Trophoblast cell (in vitro differentiated cells and primary cell): ENCODE data around the gene CWC27.

Experiments used
- DNase-seq, 2 donors: peaks; one replicate each; pipeline ENCODE4 v3.0.0-alpha.2; 2016
- H2AFZ ChIP-seq: 2 replicates; pipeline ENCODE4 v1.6.1; 2013; ENCODE audit warnings: low read length, moderate library complexity, mild to moderate bottlenecking; ENCODE audit not compliant: insufficient read depth, poor library complexity
- H2AK5ac ChIP-seq: 2 replicates; pipeline ENCODE4 v1.6.1; 2013; ENCODE audit warnings: mild to moderate bottlenecking, low read length
- H2BK120ac ChIP-seq: 2 replicates; pipeline ENCODE4 v1.6.1; 2013; ENCODE audit warnings: low read length, mild to moderate bottlenecking, moderate library complexity; ENCODE audit not compliant: insufficient read depth, poor library complexity
- H2BK12ac ChIP-seq: 2 replicates; pipeline ENCODE4 v1.6.1; 2013; ENCODE audit warnings: mild to moderate bottlenecking, low read length, moderate library complexity
- H2BK5ac ChIP-seq: 2 replicates; pipeline ENCODE4 v1.6.1; 2013; ENCODE audit warnings: low read length, low read depth, moderate library complexity, mild to moderate bottlenecking; ENCODE audit not compliant: poor library complexity
- H3K14ac ChIP-seq: 2 replicates; pipeline ENCODE4 v1.6.1; 2013; ENCODE audit warnings: mild to moderate bottlenecking, low read length
- H3K18ac ChIP-seq: 2 replicates; pipeline ENCODE4 v1.6.1; 2013; ENCODE audit warnings: mild to moderate bottlenecking, low read length
- H3K23ac ChIP-seq: 2 replicates; pipeline ENCODE4 v1.6.1; 2013; ENCODE audit warnings: low read length
- H3K27ac ChIP-seq: 2 replicates; pipeline ENCODE4 v1.5.1; 2013; ENCODE audit warnings: low read depth, mild to moderate bottlenecking, inconsistent platforms, low read length, moderate library complexity
- H3K27me3 ChIP-seq: 2 replicates; pipeline ENCODE4 v1.6.1; 2013; ENCODE audit warnings: inconsistent platforms, mild to moderate bottlenecking, low read length, moderate library complexity; ENCODE audit not compliant: insufficient read depth
- H3K36me3 ChIP-seq, 2 experiments: 1 replicate in 1 of 2; 2 replicates in 1 of 2; pipeline ENCODE4 v1.6.1; 2013; ENCODE audit warnings: low read length in 2 of 2, mild to moderate bottlenecking in 2 of 2, moderate library complexity in 1 of 2; ENCODE audit not compliant: insufficient read depth in 2 of 2, control insufficient read depth in 1 of 2
- H3K4ac ChIP-seq: 2 replicates; pipeline ENCODE4 v1.6.1; 2013; ENCODE audit warnings: low read depth, mild to moderate bottlenecking, low read length, moderate library complexity
- H3K4me1 ChIP-seq, 2 experiments: 1 replicate in 1 of 2; 2 replicates in 1 of 2; pipeline ENCODE4 v1.6.1; 2013; ENCODE audit warnings: low read length in 2 of 2, mild to moderate bottlenecking in 2 of 2, moderate library complexity in 1 of 2; ENCODE audit not compliant: insufficient read depth in 2 of 2, control insufficient read depth in 1 of 2
- H3K4me2 ChIP-seq: 2 replicates; pipeline ENCODE4 v1.6.1; 2013; ENCODE audit warnings: inconsistent platforms, mild to moderate bottlenecking, low read length, moderate library complexity
- H3K4me3 ChIP-seq: 2 replicates; pipeline ENCODE4 v1.5.1; 2013; ENCODE audit warnings: mild to moderate bottlenecking, low read depth, low read length, inconsistent platforms
- H3K79me1 ChIP-seq: one replicate; pipeline ENCODE4 v1.6.1; 2013; ENCODE audit warnings: low read length
- H3K79me2 ChIP-seq: 2 replicates; pipeline ENCODE4 v1.6.1; 2013; ENCODE audit warnings: low read length, mild to moderate bottlenecking; ENCODE audit not compliant: control insufficient read depth, insufficient read depth, poor library complexity
- H3K9ac ChIP-seq: 2 replicates; pipeline ENCODE4 v1.6.1; 2013; ENCODE audit warnings: mild to moderate bottlenecking, low read length
- H3K9me3 ChIP-seq: 2 replicates; pipeline ENCODE4 v1.6.1; 2013; ENCODE audit warnings: low read depth, mild to moderate bottlenecking, control low read depth, inconsistent platforms, low read length; ENCODE audit not compliant: insufficient read depth
- H4K12ac ChIP-seq: 2 replicates; pipeline ENCODE4 v1.6.1; 2013; ENCODE audit warnings: low read depth, mild to moderate bottlenecking, low read length, moderate library complexity
- H4K8ac ChIP-seq: 2 replicates; pipeline ENCODE4 v1.6.1; 2013; ENCODE audit warnings: low read depth, mild to moderate bottlenecking, low read length, moderate library complexity
- H4K91ac ChIP-seq: one replicate; pipeline ENCODE4 v1.6.1; 2013; ENCODE audit warnings: low read depth, mild to moderate bottlenecking, low read length, moderate library complexity
- WGBS: extraction: QIAGEN DNeasy Blood & Tissue Kit; methylation state at CpG from one replicate; pipeline ENCODE4 v1.1.7; 2013; ENCODE audit warnings: missing lambda C conversion rate; ENCODE audit not compliant: insufficient read length, insufficient coverage; ENCODE audit errors: extremely low coverage; 5-methylcytosine and 5-hydroxymethylcytosine counted together

CWC27 gene

DNA sequence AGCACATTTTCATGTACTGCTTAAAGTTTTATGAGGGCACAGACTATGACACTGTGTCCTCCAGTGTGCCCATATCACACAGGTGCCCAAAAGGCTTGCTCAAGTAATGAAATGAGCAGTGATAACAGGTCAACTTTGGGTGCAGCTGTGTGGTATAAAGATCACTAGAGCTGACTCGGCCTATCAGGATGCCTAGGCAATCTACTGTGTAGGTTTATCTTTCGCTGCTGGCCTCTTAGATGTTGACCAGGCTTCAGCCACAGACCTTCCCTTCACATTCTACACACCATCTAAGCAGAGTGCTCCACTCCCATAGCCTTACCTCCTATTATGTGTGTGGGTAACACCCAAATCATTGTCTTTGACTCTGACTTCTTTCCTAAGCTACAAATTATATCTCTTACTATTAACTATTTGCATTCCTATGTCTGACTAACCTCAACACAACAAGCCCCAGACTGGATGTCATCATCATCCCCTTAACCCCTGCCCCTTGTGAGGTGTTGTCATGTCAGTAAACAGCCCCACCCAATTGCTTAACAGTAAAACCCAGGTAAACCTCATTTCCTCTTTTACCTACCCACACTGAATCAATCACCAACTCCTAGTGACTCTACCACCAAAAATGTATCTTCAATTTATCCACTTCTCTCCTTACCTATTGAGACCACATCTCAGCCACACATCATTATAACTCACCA, 2.8 kb upstream of the CWC27 start:
- H3K79me2 ChIP-seq: peaks cover 7% of the 10 kb centered on the region
- H3K4ac ChIP-seq: no peak overlapping the region
- no peak overlapping the region for H4K8ac ChIP-seq
- peak overlapping the region; percentile 25 for H3K18ac ChIP-seq
- no peak overlapping the region for H2AK5ac ChIP-seq
- H2BK120ac ChIP-seq: no peak overlapping the region
- H4K12ac ChIP-seq: no peak overlapping the region
- H2BK12ac ChIP-seq: no peak overlapping the region
- no peak overlapping the region for H2AFZ ChIP-seq
- no peak overlapping the region for H2BK5ac ChIP-seq
- H3K27me3 ChIP-seq: no peaks in the 10 kb centered on the region
- no peak overlapping the region for H4K91ac ChIP-seq
- no peaks in the 10 kb centered on the region for H3K9me3 ChIP-seq
- H3K14ac ChIP-seq: no peak overlapping the region
- no peak overlapping the region for H3K27ac ChIP-seq
- no peak overlapping the region for H3K4me3 ChIP-seq
- no peak overlapping the region for H3K4me2 ChIP-seq
- no peak overlapping the region for H3K9ac ChIP-seq
- peaks cover 3 to 9% of the 10 kb centered on the region in 2 experiments for H3K36me3 ChIP-seq
- peaks cover 4 to 6% of the 10 kb centered on the region in 2 experiments for H3K4me1 ChIP-seq
- WGBS: no CpG with 5 or more reads among the region's 2 CpGs
- H3K79me1 ChIP-seq: peaks cover 6% of the 10 kb centered on the region
- no peak overlapping the region for H3K23ac ChIP-seq
- no peak for DNase-seq

DNA sequence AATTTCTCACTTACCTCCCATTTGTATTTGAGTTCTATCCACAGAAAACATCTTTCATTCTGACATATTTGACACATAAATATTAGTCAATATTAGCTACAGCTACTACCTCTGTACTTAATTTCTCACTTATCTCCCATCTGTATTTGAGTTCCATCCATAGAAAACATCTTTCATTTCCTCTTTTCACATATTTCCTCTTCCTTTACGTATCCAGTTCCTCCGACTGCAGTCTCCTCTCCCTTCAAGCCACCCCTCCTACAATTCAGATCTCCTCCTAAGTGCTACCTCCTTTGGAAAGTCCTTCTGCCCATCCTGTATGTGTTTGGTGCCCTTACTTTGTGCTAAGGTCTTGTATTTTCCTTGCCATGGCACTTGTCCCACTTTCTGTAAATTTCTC, 1.8 kb upstream of the CWC27 start:
- Histone ChIP-seq H2BK5ac (no peak overlapping the region), H3K18ac (no peak overlapping the region), H3K79me2 (peaks cover 7% of the 10 kb centered on the region), H3K4me1 (peaks cover 4 to 6% of the 10 kb centered on the region in 2 experiments), H4K12ac (no peak overlapping the region), H4K8ac (no peak overlapping the region), H3K23ac (peak overlapping the region; percentile 99), H2BK120ac (no peak overlapping the region), H2AK5ac (no peak overlapping the region), H3K4me2 (peak overlapping the region; percentile 72), H3K36me3 (peaks cover 3 to 9% of the 10 kb centered on the region in 2 experiments), H3K79me1 (peaks cover 6% of the 10 kb centered on the region), H2AFZ (no peak overlapping the region), H3K9ac (peak overlapping the region; percentile 11), H4K91ac (no peak overlapping the region), H3K4ac (peak overlapping the region; percentile 80), H3K27ac (no peak overlapping the region), H2BK12ac (peak overlapping the region; percentile 30), H3K14ac (no peak overlapping the region), H3K4me3 (no peak overlapping the region), H3K27me3 (no peaks in the 10 kb centered on the region), H3K9me3 (no peaks in the 10 kb centered on the region)
- no peak for DNase-seq
- 100% methylated on average over 2 of the region's 2 CpGs for WGBS

DNA sequence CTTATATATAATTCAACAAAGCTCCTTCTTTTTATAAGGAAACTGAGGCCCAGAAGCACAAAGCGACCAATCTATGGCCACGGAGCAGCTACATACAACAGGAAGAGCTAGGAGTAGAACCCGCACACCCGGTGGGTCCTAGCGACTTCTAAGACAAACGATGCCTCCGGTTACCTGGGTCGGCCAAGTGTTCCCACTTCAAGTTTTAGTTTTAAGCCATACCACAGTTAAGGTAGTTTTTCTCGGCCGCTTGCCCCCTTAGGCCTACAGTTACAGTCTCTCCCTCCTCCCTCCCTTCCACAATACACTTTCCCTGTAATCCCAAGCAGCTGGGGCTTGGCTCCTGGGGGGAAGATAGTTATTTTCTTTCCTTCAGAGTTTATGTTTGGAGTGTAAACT, 772 bp upstream of the CWC27 start:
- H2AFZ ChIP-seq: peak overlapping the region; percentile 58
- H3K4ac ChIP-seq: peak overlapping the region; percentile 80
- peak overlapping the region; percentile 63 for H3K18ac ChIP-seq
- H3K27me3 ChIP-seq: no peaks in the 10 kb centered on the region
- H3K23ac ChIP-seq: no peak overlapping the region
- no peak overlapping the region for H2BK5ac ChIP-seq
- peaks cover 4 to 6% of the 10 kb centered on the region in 2 experiments for H3K4me1 ChIP-seq
- peak overlapping the region; percentile 85 for H3K4me3 ChIP-seq
- no peak for DNase-seq
- H4K91ac ChIP-seq: peak overlapping the region; percentile 53
- H3K27ac ChIP-seq: peak overlapping the region; percentile 54
- peak overlapping the region; percentile 72 for H3K4me2 ChIP-seq
- H3K79me2 ChIP-seq: peaks cover 7% of the 10 kb centered on the region
- no peak overlapping the region for H2AK5ac ChIP-seq
- WGBS: no CpG with 5 or more reads among the region's 10 CpGs
- peaks cover 6% of the 10 kb centered on the region for H3K79me1 ChIP-seq
- H2BK12ac ChIP-seq: no peak overlapping the region
- H3K36me3 ChIP-seq: peaks cover 3 to 9% of the 10 kb centered on the region in 2 experiments
- no peaks in the 10 kb centered on the region for H3K9me3 ChIP-seq
- peak overlapping the region; percentile 93 for H3K9ac ChIP-seq
- peak overlapping the region; percentile 68 for H2BK120ac ChIP-seq
- peak overlapping the region; percentile 71 for H3K14ac ChIP-seq
- peak overlapping the region; percentile 77 for H4K12ac ChIP-seq
- H4K8ac ChIP-seq: peak overlapping the region; percentile 89

DNA sequence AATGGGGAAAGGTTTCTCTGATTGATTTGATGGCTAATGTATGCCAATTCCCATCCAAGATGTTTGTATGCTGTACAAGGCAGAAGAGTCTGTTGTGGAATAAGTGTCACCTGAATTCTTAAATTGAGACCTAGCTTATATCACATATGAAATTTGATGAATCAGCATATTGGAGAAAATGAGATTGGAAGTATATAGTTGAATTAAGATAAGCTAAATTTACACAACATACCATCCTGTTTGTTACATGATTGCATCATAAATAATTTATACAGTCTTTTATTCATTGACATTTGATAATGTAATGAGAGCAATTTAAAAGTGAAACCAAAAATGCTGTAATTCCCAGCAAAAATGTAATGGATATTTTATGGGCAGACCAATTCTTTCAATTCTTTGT, 1.1 kb downstream of the CWC27 start:
- Histone ChIP-seq H3K27ac (no peak overlapping the region), H2AK5ac (no peak overlapping the region), H3K4ac (no peak overlapping the region), H3K27me3 (no peaks in the 10 kb centered on the region), H2AFZ (no peak overlapping the region), H4K8ac (no peak overlapping the region), H2BK12ac (no peak overlapping the region), H3K79me2 (peaks cover 7% of the 10 kb centered on the region), H3K36me3 (peaks cover 0 to 3% of the 10 kb centered on the region in 2 experiments), H3K14ac (no peak overlapping the region), H3K9ac (no peak overlapping the region), H2BK5ac (no peak overlapping the region), H3K18ac (no peak overlapping the region), H2BK120ac (no peak overlapping the region), H3K79me1 (peaks cover 6% of the 10 kb centered on the region), H3K23ac (no peak overlapping the region), H3K4me2 (peak overlapping the region; percentile 80), H3K4me1 (peaks cover 4 to 6% of the 10 kb centered on the region in 2 experiments), H3K9me3 (no peaks in the 10 kb centered on the region), H3K4me3 (no peak overlapping the region), H4K91ac (no peak overlapping the region), H4K12ac (no peak overlapping the region)
- no peak for DNase-seq
